Brain microvascular endothelial cell (primary cell): ENCODE results near the gene ARF3.
A peak's percentile ranks its signal among the peaks of the same experiment; 100 is the strongest.

Experiments
- DNase-seq: peaks from one replicate; pipeline ENCODE4 v3.0.0-alpha.2; 2020
- H3K27ac ChIP-seq: fragments of 250-450 bp; sonication (Bioruptor Pico); 2 replicates; pipeline ENCODE4 v1.5.1; 2020; ENCODE audit warnings: mild to moderate bottlenecking, moderate library complexity
- H3K27me3 ChIP-seq: fragments of 250-450 bp; sonication (Bioruptor Pico); replicated peaks from 2 replicates; pipeline ENCODE4 v1.5.1; 2020; ENCODE audit warnings: mild to moderate bottlenecking
- H3K36me3 ChIP-seq: fragments of 250-450 bp; sonication (Bioruptor Pico); replicated peaks from 2 replicates; pipeline ENCODE4 v1.5.1; 2020; ENCODE audit warnings: mild to moderate bottlenecking
- H3K4me3 ChIP-seq: 2 replicates; pipeline ENCODE4 v1.5.1; 2011; ENCODE audit warnings: low read depth, mild to moderate bottlenecking, control low read depth, low read length, moderate library complexity
- in situ Hi-C: cut with HindIII; loops from 2 replicates; pipeline ENCODE4 v1.10.0; 2017; ENCODE audit warnings: low sequenced_read_pairs, low pct_ligation_motif_present
- TF ChIP-seq, protein P1 (sequence below): IDR thresholded peaks from 2 replicates; pipeline ENCODE4 v1.5.1; 2011; ENCODE audit warnings: low read depth, mild to moderate bottlenecking, moderate library complexity, low read length, control low read depth, inconsistent platforms; ENCODE audit errors: missing control alignments

The ARF3 gene

DNA sequence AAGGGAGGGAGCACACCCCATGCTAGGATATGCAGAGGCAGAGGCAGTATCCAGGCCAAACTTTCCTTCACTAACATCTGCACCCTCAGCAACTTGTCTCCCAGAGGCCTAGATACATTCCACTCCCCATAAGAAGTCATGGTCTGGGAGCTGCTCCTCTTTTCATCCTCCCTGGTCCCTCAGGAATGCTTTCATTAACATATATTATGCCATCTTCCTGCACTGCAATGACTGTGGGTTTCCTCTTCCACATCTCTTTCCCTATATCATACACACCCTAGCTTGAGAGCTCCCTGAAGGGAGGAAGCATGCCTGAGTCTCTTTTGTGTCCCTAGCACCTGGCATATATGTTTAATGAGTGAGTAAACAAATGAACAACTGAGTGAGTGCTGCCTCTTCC, 33.3 kb upstream of the ARF3 start:
- no peaks in the 10 kb centered on the region for H3K36me3 ChIP-seq
- in situ Hi-C loops, result no loop called here
- DNase-seq, result no peak
- no peak overlapping the region for H3K27ac ChIP-seq
- TF ChIP-seq, protein P1, sequence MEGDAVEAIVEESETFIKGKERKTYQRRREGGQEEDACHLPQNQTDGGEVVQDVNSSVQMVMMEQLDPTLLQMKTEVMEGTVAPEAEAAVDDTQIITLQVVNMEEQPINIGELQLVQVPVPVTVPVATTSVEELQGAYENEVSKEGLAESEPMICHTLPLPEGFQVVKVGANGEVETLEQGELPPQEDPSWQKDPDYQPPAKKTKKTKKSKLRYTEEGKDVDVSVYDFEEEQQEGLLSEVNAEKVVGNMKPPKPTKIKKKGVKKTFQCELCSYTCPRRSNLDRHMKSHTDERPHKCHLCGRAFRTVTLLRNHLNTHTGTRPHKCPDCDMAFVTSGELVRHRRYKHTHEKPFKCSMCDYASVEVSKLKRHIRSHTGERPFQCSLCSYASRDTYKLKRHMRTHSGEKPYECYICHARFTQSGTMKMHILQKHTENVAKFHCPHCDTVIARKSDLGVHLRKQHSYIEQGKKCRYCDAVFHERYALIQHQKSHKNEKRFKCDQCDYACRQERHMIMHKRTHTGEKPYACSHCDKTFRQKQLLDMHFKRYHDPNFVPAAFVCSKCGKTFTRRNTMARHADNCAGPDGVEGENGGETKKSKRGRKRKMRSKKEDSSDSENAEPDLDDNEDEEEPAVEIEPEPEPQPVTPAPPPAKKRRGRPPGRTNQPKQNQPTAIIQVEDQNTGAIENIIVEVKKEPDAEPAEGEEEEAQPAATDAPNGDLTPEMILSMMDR, result no peak
- H3K27me3 ChIP-seq, result peaks cover 30% of the 10 kb centered on the region
- H3K4me3 ChIP-seq, result no peak overlapping the region

GRCh38 chr12:48988030-48988649, 30.9 kb upstream of the ARF3 start:
- H3K4me3 ChIP-seq, result no peak overlapping the region
- TF ChIP-seq, protein P1, result peak; percentile 96
- peak; percentile 41 for DNase-seq
- H3K27me3 ChIP-seq, result peaks cover 49% of the 10 kb centered on the region
- no peak overlapping the region for H3K27ac ChIP-seq
- H3K36me3 ChIP-seq, result no peaks in the 10 kb centered on the region
- in situ Hi-C loops, result no loop called here

- no peak overlapping the region for H3K27ac ChIP-seq
- no peak overlapping the region for H3K4me3 ChIP-seq
- TF ChIP-seq, protein P1, result no peak
- H3K27me3 ChIP-seq, result peaks cover 61% of the 10 kb centered on the region
- in situ Hi-C loops, result no loop called here
- no peaks in the 10 kb centered on the region for H3K36me3 ChIP-seq
- DNase-seq, result no peak
Observed at GRCh38 chr12:48986720-48987291, 29.5 kb upstream of the ARF3 start.

GRCh38 chr12:48985901-48986300, 28.6 kb upstream of the ARF3 start:
- TF ChIP-seq, protein P1, result no peak
- DNase-seq, result no peak
- Histone ChIP-seq H3K36me3 (no peaks in the 10 kb centered on the region), H3K27me3 (peaks cover 70% of the 10 kb centered on the region), H3K4me3 (no peak overlapping the region), H3K27ac (no peak overlapping the region)
- in situ Hi-C loops, result no loop called here

DNA sequence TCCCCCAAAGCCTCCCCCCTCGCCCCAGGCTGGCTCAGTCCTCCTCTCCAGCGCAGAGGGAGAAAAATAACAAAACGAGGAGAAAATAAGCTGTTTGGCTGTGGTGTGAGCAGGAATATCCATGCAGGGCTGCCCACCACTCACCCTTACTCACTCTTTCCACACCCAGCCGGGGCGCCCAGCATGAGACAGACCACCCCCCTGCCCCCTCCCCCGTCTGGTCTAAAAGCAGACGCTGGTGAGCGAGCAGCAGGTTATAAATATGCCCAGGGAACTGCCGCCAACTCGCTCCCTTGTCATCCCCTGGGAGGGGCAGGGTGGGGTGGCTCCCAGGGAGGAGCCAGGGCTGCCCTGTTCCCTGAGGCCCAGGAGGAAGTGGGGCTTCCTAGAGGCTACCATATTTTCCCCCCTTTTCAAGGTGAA, 28.2 kb upstream of the ARF3 start:
- no peak overlapping the region for H3K4me3 ChIP-seq
- H3K27ac ChIP-seq, result no peak overlapping the region
- H3K27me3 ChIP-seq, result peaks cover 74% of the 10 kb centered on the region
- TF ChIP-seq, protein P1, result no peak
- in situ Hi-C loops, result no loop called here
- no peaks in the 10 kb centered on the region for H3K36me3 ChIP-seq
- DNase-seq, result no peak

GRCh38 chr12:48982397-48983080, 25.3 kb upstream of the ARF3 start:
- no peak overlapping the region for H3K27ac ChIP-seq
- no peak for DNase-seq
- in situ Hi-C loops, result no loop called here
- TF ChIP-seq, protein P1, result no peak
- H3K4me3 ChIP-seq, result no peak overlapping the region
- no peaks in the 10 kb centered on the region for H3K36me3 ChIP-seq
- peaks cover 88% of the 10 kb centered on the region for H3K27me3 ChIP-seq
